ENCODE measurements around the gene HUS1. TPM values are rescaled to one million over a fixed set of nuclear protein-coding genes. Genes with fewer than 3 reads are reported as not detected.

HUS1 gene
- total and polyA plus RNA-seq, 2 of the 8 experiments (the other 6 are each of a cell fraction or from before 2014, with no cell fraction given) = 15.0 to 33.0 TPM

- no peak overlapping the region for H2BK12ac ChIP-seq (ENCODE audit: low read depth, low read length)
- H2AFZ ChIP-seq (ENCODE audit: low read length) = no peak overlapping the region
- FAIRE-seq (no peak), DNase-seq (ENCODE audit: low read depth in 1 of 2, low spot score in 2 of 2) (no peak)
- no peak overlapping the region for H4K91ac ChIP-seq (replicated peaks; ENCODE audit: insufficient read length, low read length)
- H3K4me1 ChIP-seq (replicated peaks in 1 of 4; ENCODE audit: control insufficient read depth in 3 of 4, insufficient read depth in 4 of 4, low read length in 3 of 4) = peaks cover 0 to 4% (median 0%) of the 10 kb centered on the region in 4 experiments; a peak in 2 of 7 replicates
- no peaks in the 10 kb centered on the region for H3K79me2 ChIP-seq (ENCODE audit: control insufficient read depth in 1 of 2, insufficient read depth in 2 of 2, low read length in 2 of 2)
- H3K4ac ChIP-seq (replicated peaks; ENCODE audit: insufficient read length, low read depth, low read length) = no peak overlapping the region
- peaks cover 5% of the 10 kb centered on the region; the same call in 1 of the 2 replicates for H3K23me2 ChIP-seq (ENCODE audit: low read depth, low read length)
- peaks cover 0 to 3% of the 10 kb centered on the region in 2 experiments for H4K20me1 ChIP-seq (replicated peaks in 1 of 2; ENCODE audit: control insufficient read depth in 1 of 2, insufficient read depth in 2 of 2, low read length in 2 of 2)
- ChIA-PET POLR2A (ENCODE audit: partially characterized antibody) (interaction anchor here (1.3 to 1.4 kb wide), 2 partner anchors 18 to 19 kb away, joined by 3 to 5 read pairs; no protein-coding TSS in a partner anchor), CTCF (ENCODE audit: partially characterized antibody) (interaction anchor here (1.3 to 6.8 kb wide), 5 partner anchors 11 to 161 kb away, joined by 3 to 34 read pairs (median 9); no protein-coding TSS in a partner anchor)
- H3K27me3 ChIP-seq (replicated peaks in 1 of 4; ENCODE audit: control insufficient read depth in 3 of 4, extremely low read depth in 1 of 4, insufficient read depth in 3 of 4, low read length in 3 of 4) = no peaks in the 10 kb centered on the region
- H2BK15ac ChIP-seq (ENCODE audit: low read length) = no peak overlapping the region
- H2BK20ac ChIP-seq (ENCODE audit: low read length) = no peak overlapping the region
- no peak overlapping the region for H3K23ac ChIP-seq (ENCODE audit: insufficient read length)
- H3K9me3 ChIP-seq (ENCODE audit: insufficient read depth in 2 of 2, low read depth in 1 of 2, low read length in 1 of 2) = no peaks in the 10 kb centered on the region
- H3K36me3 ChIP-seq (ENCODE audit: control insufficient read depth in 2 of 4, insufficient read depth in 4 of 4, low read length in 3 of 4) = peaks cover 0 to 6% (median under 1%) of the 10 kb centered on the region in 4 experiments; a peak in 2 of 8 replicates
- H3K9ac ChIP-seq (replicated peaks in 1 of 4; ENCODE audit: extremely low read depth in 1 of 4, low read depth in 3 of 4, low read length in 3 of 4) = no peak overlapping the region
- H3K79me1 ChIP-seq (ENCODE audit: low read depth, low read length) = no peaks in the 10 kb centered on the region
- H3K27ac ChIP-seq (ENCODE audit: low read depth, low read length) = no peak overlapping the region
- H2BK120ac ChIP-seq (replicated peaks; ENCODE audit: low read depth, low read length) = no peak overlapping the region
- 0 out of 2 replicates have a peak overlapping the region, but pooled peaks have one; percentile 8 for H2BK5ac ChIP-seq (ENCODE audit: low read depth, low read length)
- H3K18ac ChIP-seq (ENCODE audit: extremely low read depth, low read length) = no peak overlapping the region
- H4K8ac ChIP-seq (ENCODE audit: extremely low read depth, insufficient read depth, low read length) = no peak overlapping the region
- no peak overlapping the region for H3K4me2 ChIP-seq (ENCODE audit: insufficient read depth in 1 of 2, low read depth in 2 of 2, low read length in 2 of 2)
- no peak overlapping the region for H2AK5ac ChIP-seq (ENCODE audit: low read depth, low read length)
- H4K5ac ChIP-seq (ENCODE audit: insufficient read length, low read depth, low read length) = no peak overlapping the region
- H3K14ac ChIP-seq (ENCODE audit: insufficient read length) = no peak overlapping the region
- no peak overlapping the region for H3K56ac ChIP-seq (replicated peaks; ENCODE audit: insufficient read length, low read depth, low read length)
- H3K4me3 ChIP-seq (ENCODE audit: extremely low read depth in 1 of 4, insufficient read depth in 2 of 4, low read depth in 3 of 4, low read length in 4 of 4) = no peak overlapping the region
- WGBS, 2 experiments (ENCODE audit: extremely low coverage in 1 of 2, insufficient coverage in 1 of 2, insufficient read length in 1 of 2, insufficient replicate concordance in 2 of 2, low coverage in 1 of 2, low lambda C conversion rate in 2 of 2, missing lambda C conversion rate in 1 of 2) = 83% methylated on average over 4 of the region's 4 CpGs; no CpG with 5 or more reads in 1 of the 2 experiments
- TF ChIP-seq CREB1 (IDR thresholded peaks at IDR 0.05) (no peak), GTF2F1 (IDR thresholded peaks at IDR 0.05; ENCODE audit: borderline replicate concordance, low read depth, low read length) (no peak), TEAD4 (IDR thresholded peaks at IDR 0.05; ENCODE audit: low read depth, low read length) (no peak), RNF2 (IDR thresholded peaks at IDR 0.05; ENCODE audit: borderline replicate concordance, low read depth, low read length, missing control alignments, poor library complexity, severe bottlenecking) (no peak), SAP30 (IDR thresholded peaks at IDR 0.05; ENCODE audit: insufficient read depth, insufficient replicate concordance, low read length) (no peak), CBX5 (IDR thresholded peaks at IDR 0.05; ENCODE audit: low read depth, low read length) (no peak), SP4 (IDR thresholded peaks at IDR 0.05; ENCODE audit: low read length) (no peak), ZNF274 (IDR thresholded peaks at IDR 0.05; ENCODE audit: borderline replicate concordance, extremely low read depth, low read length) (no peak), CTBP2 (IDR thresholded peaks at IDR 0.05; ENCODE audit: borderline replicate concordance, insufficient read depth, insufficient read length, low read length) (no peak), HDAC2 (IDR thresholded peaks at IDR 0.05; ENCODE audit: borderline replicate concordance in 1 of 2, low read depth in 2 of 2, low read length in 2 of 2) (no peak), SP1 (IDR thresholded peaks at IDR 0.05; ENCODE audit: low read depth, low read length) (no peak), TAF1 (IDR thresholded peaks at IDR 0.05; ENCODE audit: low read depth, low read length) (no peak), CEBPB (IDR thresholded peaks at IDR 0.05; ENCODE audit: low read depth, low read length) (no peak), KDM5A (IDR thresholded peaks at IDR 0.05; ENCODE audit: low read length) (no peak)
Measured at GRCh38 chr7:47949703-47950102, 29.7 kb downstream of the HUS1 start.
